Neural progenitor cell (in vitro differentiated cells): ENCODE data around the gene DCTN5. TPM values are rescaled to one million over a fixed set of nuclear protein-coding genes. Genes with fewer than 3 reads are reported as not detected.

Source experiments
- DNase-seq: peaks from one replicate; pipeline ENCODE4 v3.0.0-alpha.2; 2016; ENCODE audit warnings: low spot score
- H2AFZ ChIP-seq: fragments of 200-600 bp; sonication (generic); replicated peaks from 2 replicates; pipeline ENCODE4 v1.6.1; 2016; ENCODE audit warnings: antibody characterized with exemption
- H3F3A ChIP-seq: fragments of 200-600 bp; sonication (generic); 2 replicates; pipeline ENCODE4 v1.6.1; 2016; ENCODE audit warnings: antibody characterized with exemption, low read depth
- H3K27ac ChIP-seq: fragments of 200-600 bp; sonication (generic); 2 replicates; pipeline ENCODE4 v1.5.1; 2016; ENCODE audit warnings: mild to moderate bottlenecking
- H3K27me3 ChIP-seq: fragments of 200-600 bp; sonication (generic); 2 replicates; pipeline ENCODE4 v1.6.1; 2016; ENCODE audit warnings: mild to moderate bottlenecking, moderate library complexity
- H3K36me3 ChIP-seq: fragments of 200-600 bp; sonication (generic); 2 replicates; pipeline ENCODE4 v1.5.1; 2016
- H3K4me1 ChIP-seq: fragments of 200-600 bp; sonication (generic); 2 replicates; pipeline ENCODE4 v1.6.1; 2016; ENCODE audit warnings: mixed run types
- H3K4me2 ChIP-seq: fragments of 200-600 bp; sonication (generic); 2 replicates; pipeline ENCODE4 v1.6.1; 2016
- H3K4me3 ChIP-seq: fragments of 200-600 bp; sonication (generic); 2 replicates; pipeline ENCODE4 v1.5.1; 2016
- H3K79me2 ChIP-seq: fragments of 200-600 bp; sonication (generic); 2 replicates; pipeline ENCODE4 v1.6.1; 2016; ENCODE audit warnings: low read depth
- H3K9ac ChIP-seq: fragments of 200-600 bp; sonication (generic); 2 replicates; pipeline ENCODE4 v1.6.1; 2016
- H3K9me3 ChIP-seq: fragments of 200-600 bp; sonication (generic); 2 replicates; pipeline ENCODE4 v1.5.1; 2016; ENCODE audit warnings: low read depth
- H4K20me1 ChIP-seq: fragments of 200-600 bp; sonication (generic); 2 replicates; pipeline ENCODE4 v1.6.1; 2016; ENCODE audit warnings: low read depth
- H3K27ac Mint-ChIP-seq: 3 replicates; pipeline ENCODE4 v1.8.0; 2021; ENCODE audit warnings: mixed read lengths
- H3K27me3 Mint-ChIP-seq: 2 replicates; pipeline ENCODE4 v1.8.0; 2022; ENCODE audit warnings: low read depth, mild to moderate bottlenecking, inconsistent platforms, moderate library complexity, mixed read lengths; ENCODE audit not compliant: insufficient read depth
- H3K36me3 Mint-ChIP-seq: 3 replicates; pipeline ENCODE4 v1.8.0; 2021; ENCODE audit warnings: mixed read lengths
- H3K4me1 Mint-ChIP-seq: 3 replicates; pipeline ENCODE4 v1.8.0; 2021; ENCODE audit warnings: mixed read lengths
- H3K4me3 Mint-ChIP-seq: 3 replicates; pipeline ENCODE4 v1.8.0; 2021; ENCODE audit warnings: mild to moderate bottlenecking, moderate library complexity, mixed read lengths
- H3K9me3 Mint-ChIP-seq: 3 replicates; pipeline ENCODE4 v1.8.0; 2020; ENCODE audit warnings: mixed read lengths
- EZH2 ChIP-seq: fragments of 200-600 bp; sonication (generic); IDR thresholded peaks from 2 replicates; pipeline ENCODE4 v1.6.1; 2017; ENCODE audit warnings: antibody characterized with exemption, mild to moderate bottlenecking, moderate library complexity
- EZH2phosphoT487 ChIP-seq: fragments of 200-600 bp; sonication (generic); IDR thresholded peaks from 2 replicates; pipeline ENCODE4 v1.6.1; 2017; ENCODE audit warnings: antibody characterized with exemption
- total RNA-seq: library from RNA; depleted of rRNA; stranded (reverse); fragments of >200 nt; gene quantifications from 2 replicates; pipeline ENCODE4 v1.2.3, GENCODE V29; 2015; ENCODE audit warnings: low replicate concordance
- TF ChIP-seq, protein P1 (sequence below): fragments of 200-600 bp; sonication (generic); IDR thresholded peaks from 2 replicates; pipeline ENCODE4 v1.5.1; 2017; ENCODE audit warnings: antibody characterized with exemption, mild to moderate bottlenecking

DCTN5 gene
- total RNA-seq, 1 donor from 2014 or later: 35.7 TPM

GRCh38 chr16:23706439-23706838 is 65.2 kb downstream of the DCTN5 start:
- Histone ChIP-seq H3K4me2 (no peak overlapping the region), H3K9ac (no peak overlapping the region), H3K27me3 (no peaks in the 10 kb centered on the region), H3K4me3 (no peak overlapping the region), H3K79me2 (no peaks in the 10 kb centered on the region), H4K20me1 (no peaks in the 10 kb centered on the region), H3K36me3 (no peaks in the 10 kb centered on the region), H2AFZ (no peak overlapping the region), H3K4me1 (no peaks in the 10 kb centered on the region), H3F3A (no peaks in the 10 kb centered on the region), H3K27ac (no peak overlapping the region), H3K9me3 (no peaks in the 10 kb centered on the region)
- Mint-ChIP-seq H3K9me3 (peaks cover 14% of the 10 kb centered on the region), H3K27ac (no peak overlapping the region), H3K4me3 (no peak overlapping the region), H3K36me3 (no peaks in the 10 kb centered on the region), H3K27me3 (peaks cover 15% of the 10 kb centered on the region), H3K4me1 (no peaks in the 10 kb centered on the region)
- no peak for DNase-seq
- TF ChIP-seq EZH2phosphoT487: no peak
- TF ChIP-seq, protein P1, sequence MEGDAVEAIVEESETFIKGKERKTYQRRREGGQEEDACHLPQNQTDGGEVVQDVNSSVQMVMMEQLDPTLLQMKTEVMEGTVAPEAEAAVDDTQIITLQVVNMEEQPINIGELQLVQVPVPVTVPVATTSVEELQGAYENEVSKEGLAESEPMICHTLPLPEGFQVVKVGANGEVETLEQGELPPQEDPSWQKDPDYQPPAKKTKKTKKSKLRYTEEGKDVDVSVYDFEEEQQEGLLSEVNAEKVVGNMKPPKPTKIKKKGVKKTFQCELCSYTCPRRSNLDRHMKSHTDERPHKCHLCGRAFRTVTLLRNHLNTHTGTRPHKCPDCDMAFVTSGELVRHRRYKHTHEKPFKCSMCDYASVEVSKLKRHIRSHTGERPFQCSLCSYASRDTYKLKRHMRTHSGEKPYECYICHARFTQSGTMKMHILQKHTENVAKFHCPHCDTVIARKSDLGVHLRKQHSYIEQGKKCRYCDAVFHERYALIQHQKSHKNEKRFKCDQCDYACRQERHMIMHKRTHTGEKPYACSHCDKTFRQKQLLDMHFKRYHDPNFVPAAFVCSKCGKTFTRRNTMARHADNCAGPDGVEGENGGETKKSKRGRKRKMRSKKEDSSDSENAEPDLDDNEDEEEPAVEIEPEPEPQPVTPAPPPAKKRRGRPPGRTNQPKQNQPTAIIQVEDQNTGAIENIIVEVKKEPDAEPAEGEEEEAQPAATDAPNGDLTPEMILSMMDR: no peak
- no peak for TF ChIP-seq EZH2

DNA sequence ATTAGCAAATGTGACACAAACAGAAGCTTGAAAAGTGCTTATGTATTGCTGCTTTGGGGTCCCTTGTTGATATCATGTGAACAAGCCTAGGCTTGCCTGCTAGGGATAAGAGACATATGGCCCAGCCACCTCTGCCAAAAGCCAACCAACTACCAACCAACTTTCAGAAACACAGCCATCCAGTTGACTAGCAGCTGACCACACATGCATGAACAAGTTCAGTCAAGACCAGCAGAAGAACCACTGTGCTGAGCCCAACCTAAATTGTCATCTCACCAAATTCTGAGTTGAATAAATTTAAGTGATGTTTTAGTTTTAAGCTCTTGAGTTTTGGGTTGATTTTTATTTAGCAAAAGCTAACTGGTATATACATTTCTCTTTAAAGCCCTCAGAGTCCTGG is 68.3 kb downstream of the DCTN5 start:
- Histone ChIP-seq H3K36me3 (no peaks in the 10 kb centered on the region), H3K4me3 (no peak overlapping the region), H3F3A (no peaks in the 10 kb centered on the region), H3K4me1 (no peaks in the 10 kb centered on the region), H3K27ac (no peak overlapping the region), H2AFZ (no peak overlapping the region), H4K20me1 (no peaks in the 10 kb centered on the region), H3K4me2 (no peak overlapping the region), H3K9ac (no peak overlapping the region), H3K79me2 (no peaks in the 10 kb centered on the region), H3K27me3 (peaks cover 23% of the 10 kb centered on the region), H3K9me3 (no peaks in the 10 kb centered on the region)
- no peak overlapping the region for H3K27ac Mint-ChIP-seq
- no peaks in the 10 kb centered on the region for H3K4me1 Mint-ChIP-seq
- peaks cover 14% of the 10 kb centered on the region for H3K9me3 Mint-ChIP-seq
- H3K4me3 Mint-ChIP-seq: no peak overlapping the region
- no peaks in the 10 kb centered on the region for H3K36me3 Mint-ChIP-seq
- no peak for DNase-seq
- peaks cover 20% of the 10 kb centered on the region for H3K27me3 Mint-ChIP-seq
- TF ChIP-seq EZH2 (no peak), EZH2phosphoT487 (no peak)
- TF ChIP-seq, protein P1: no peak

GRCh38 chr16:23710008-23710407 is 68.7 kb downstream of the DCTN5 start:
- TF ChIP-seq EZH2phosphoT487: no peak
- no peak for TF ChIP-seq EZH2
- TF ChIP-seq, protein P1: no peak
- H3K27me3 Mint-ChIP-seq: peaks cover 18% of the 10 kb centered on the region

More at GRCh38 chr16:23710008-23710407, 68.7 kb downstream of the DCTN5 start:
- no peaks in the 10 kb centered on the region for H3K4me1 Mint-ChIP-seq
- Histone ChIP-seq H4K20me1 (no peaks in the 10 kb centered on the region), H3K9me3 (no peaks in the 10 kb centered on the region), H3K4me1 (no peaks in the 10 kb centered on the region), H3K79me2 (no peaks in the 10 kb centered on the region), H3K27me3 (peaks cover 23% of the 10 kb centered on the region), H3K36me3 (no peaks in the 10 kb centered on the region), H3F3A (no peaks in the 10 kb centered on the region), H3K4me2 (no peak overlapping the region), H3K9ac (no peak overlapping the region), H2AFZ (no peak overlapping the region), H3K27ac (no peak overlapping the region), H3K4me3 (no peak overlapping the region)
- DNase-seq: no peak
- no peak overlapping the region for H3K4me3 Mint-ChIP-seq
- no peak overlapping the region for H3K27ac Mint-ChIP-seq
- H3K9me3 Mint-ChIP-seq: peaks cover 16% of the 10 kb centered on the region
- H3K36me3 Mint-ChIP-seq: no peaks in the 10 kb centered on the region
